ENCODE measurements around the gene TUBGCP2.
A peak's percentile ranks its signal among the peaks of the same experiment; 100 is the strongest.
"Not testable (repeated sequence)": the region's sequence is repeated elsewhere in the genome, so short reads cannot be mapped to it uniquely, and the experiment has no call there.

TUBGCP2 gene

GRCh38 chr10:133242611-133243356, 65.9 kb downstream of the TUBGCP2 start:
- no peak for DNase-seq

GRCh38 chr10:133241501-133242205, 67.0 kb downstream of the TUBGCP2 start:
- DNase-seq, result peak in 1 of 6 experiments; percentile 12

GRCh38 chr10:133239990-133240389, 68.7 kb downstream of the TUBGCP2 start:
- DNase-seq, result no peak

DNA sequence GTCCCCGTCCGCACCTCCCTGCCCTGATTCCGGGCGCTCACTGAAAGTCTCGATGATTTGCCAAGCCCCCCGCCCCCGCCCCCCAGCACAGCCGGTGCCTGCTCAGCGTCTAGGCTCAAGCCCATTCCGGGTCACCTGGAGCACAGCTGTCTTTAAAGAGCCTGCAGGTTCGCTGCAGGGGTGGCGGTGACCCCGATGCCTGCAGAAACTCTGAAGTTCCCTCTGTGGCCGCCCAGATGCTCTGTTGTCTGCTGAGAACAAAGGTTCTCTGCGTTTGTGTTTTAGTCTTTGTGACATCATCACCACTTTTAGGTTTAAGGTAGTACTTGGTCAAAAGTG, 70.2 kb downstream of the TUBGCP2 start:
- DNase-seq, result no peak

DNA sequence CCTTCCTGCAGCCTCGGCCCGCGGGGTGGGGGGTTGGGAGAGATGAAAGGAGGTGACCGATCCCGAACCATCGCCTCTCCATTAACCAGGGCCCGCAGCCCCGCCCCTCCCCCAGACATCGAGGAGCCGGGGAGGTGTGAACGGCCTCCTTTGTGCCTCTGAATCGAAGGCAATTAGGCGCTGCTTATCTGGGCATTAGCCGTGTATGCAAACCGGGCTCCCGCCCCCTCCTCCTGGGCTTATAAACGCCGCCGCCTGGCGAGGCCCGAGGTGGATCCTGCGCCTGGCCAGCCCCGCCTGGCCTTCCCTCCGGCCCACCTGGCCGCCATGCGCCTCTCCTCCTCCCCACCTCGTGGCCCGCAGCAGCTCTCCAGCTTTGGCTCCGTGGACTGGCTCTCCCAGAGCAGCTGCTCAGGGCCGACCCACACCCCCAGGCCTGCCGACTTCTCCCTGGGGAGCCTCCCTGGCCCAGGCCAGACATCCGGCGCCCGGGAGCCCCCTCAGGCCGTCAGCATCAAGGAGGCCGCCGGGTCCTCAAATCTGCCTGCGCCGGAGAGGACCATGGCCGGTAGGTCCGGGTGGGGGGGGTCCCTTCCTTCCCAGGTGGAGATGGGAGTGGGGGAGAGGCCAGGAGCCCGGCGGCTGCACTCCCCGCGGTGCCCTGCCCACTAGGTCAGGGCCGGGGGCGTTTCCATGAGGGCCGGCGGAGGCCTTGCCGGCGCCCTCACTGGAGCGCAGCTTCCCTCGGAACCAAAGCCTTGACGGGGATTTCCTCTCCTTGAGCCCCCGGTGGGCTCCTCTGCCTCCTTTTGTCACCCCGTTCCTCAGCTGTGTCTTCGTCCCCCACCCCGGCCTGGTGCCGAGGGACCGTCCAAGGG, 70.8 kb downstream of the TUBGCP2 start, which contains the start of gene VENTX:
Gene VENTX (plus strand): TSS at position 268 of the 878 bp plus-strand sequence. CDS start 60 bp downstream, at position 328.
- no peak for DNase-seq

- DNase-seq, result no peak
Measured at GRCh38 chr10:133237241-133237587, 71.5 kb downstream of the TUBGCP2 start.

DNA sequence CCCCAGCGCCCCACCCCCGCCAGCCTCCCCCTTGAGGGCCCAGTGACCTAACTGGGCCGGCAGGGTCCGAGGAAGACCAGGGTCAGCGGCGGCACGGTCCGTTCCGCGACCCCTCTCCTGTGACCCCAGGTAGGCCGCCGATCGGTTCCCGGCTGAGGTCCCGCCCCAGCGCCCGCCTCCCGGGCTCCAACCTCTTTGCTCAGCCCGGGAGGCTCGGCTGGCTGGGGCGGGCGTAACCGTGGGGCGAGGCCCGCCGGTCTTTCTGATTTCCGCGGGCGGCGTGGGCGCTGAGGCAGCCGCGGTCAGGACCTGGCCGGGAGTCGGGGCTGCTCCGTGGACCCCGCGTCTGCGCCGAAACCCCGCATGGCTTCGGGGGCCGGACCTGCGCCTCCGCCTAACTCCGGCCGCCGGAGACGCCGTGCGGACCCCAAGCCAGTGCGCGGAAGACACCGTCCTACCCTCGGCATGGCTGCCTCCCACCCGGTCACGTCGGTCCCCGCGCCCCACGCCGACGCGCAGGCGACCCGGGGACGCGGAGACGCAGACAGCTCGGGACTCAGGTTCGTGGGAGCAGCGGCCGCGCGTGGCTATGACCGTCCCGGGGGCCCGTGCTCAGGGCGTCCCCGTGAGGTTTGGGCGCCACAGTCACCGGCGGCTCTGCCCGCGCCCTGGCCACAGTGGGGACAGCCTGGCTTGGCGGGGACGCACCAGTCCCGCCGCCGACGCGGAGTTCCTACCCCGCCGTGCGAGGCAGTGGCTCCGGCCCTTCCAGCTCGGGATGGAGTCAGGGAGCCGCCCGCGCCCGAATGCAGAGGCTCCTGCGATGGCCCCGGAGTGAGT, 72.1 kb downstream of the TUBGCP2 start:
- DNase-seq, result peak in 1 of 6 experiments; percentile 9

- no peak for DNase-seq
Measured at GRCh38 chr10:133235932-133236331, 72.7 kb downstream of the TUBGCP2 start.

DNA sequence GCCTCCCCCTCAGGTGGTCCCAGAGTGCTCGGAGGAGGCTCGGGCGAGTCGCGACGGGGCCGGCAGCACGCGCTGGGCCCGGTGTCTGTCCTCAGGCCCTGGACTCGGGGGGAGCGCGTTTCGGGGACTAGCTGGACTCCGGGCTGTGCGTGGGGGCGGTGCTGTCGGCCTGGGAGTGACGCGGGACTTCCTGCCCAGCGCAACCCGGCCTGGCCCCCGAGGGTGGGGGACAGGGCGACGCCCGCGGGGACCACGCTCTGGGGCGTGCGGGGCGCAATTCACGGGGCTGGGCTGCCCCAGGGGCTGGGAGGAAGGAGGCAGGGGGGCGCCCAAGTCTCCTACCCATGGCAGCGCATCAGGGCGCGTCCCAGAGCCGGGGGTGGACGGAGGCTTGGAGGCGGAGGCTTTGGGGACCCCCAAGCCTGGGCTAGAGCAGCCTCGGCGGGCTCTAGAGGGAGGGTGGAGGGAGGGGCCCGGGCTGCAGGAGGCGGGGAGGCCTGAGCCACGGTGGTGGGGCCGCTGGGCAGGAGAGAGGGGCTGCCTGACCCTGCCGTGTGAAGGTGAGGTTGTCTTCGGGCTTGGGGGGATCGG, 73.3 kb downstream of the TUBGCP2 start:
- DNase-seq, result no peak

DNA sequence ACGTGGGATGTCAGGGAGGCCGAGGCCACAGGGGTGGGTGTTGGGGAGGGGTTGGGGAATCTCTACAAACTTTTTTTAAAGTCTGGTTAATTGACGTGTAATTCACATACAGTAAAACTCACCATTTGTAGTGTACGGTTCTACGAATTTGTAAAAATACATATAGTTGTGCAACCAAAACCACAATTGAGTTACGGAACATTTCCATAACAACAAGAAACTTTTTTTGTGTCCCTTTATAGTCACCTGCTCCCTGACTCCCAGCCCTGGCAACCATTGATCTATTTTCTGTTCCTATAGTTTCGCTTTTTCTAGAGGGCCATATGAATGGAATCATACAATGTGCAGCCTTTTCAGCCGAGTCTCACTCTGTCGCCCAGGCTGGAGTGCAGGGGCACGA, 73.9 kb downstream of the TUBGCP2 start:
- DNase-seq, result not testable (repeated sequence)

- no peak for DNase-seq
Measured at GRCh38 chr10:133231946-133232574, 76.6 kb downstream of the TUBGCP2 start.

DNA sequence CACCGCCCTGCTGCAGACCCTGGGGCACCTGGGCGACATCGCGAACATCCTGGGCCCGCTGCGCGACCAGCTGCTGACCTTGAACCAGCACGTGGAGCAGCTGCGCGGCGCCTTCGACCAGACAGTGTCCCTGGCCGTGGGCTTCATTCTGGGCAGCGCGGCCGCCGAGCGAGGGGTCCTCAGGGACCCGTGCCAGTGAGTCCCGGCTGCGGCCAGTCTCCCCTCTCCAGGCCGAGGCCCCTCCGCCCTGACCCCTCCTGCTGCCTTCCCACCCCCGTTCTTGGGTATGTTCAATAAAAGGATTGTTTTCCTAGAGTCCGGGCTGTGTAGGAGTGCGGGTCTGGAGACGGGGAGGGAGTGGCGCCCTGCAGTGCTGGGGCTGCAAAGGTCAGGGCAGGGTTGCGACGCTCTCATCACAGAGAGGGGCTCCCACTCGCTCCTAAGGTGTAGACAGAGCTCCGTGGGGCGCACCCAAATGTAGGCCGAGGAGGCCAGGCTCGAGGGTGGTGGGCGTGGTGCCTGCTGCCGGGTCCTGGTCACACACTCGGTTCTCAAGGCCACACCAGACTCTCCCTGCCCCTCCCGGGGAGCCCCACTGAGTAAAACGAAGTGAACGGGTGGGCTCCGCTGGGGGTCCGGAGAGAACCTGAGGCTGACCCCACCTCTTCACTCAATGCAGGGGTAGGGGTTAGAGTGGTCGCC, 77.3 kb downstream of the TUBGCP2 start:
- DNase-seq, result no peak

GRCh38 chr10:133230387-133231195, 78.1 kb downstream of the TUBGCP2 start:
- DNase-seq, result no peak

DNA sequence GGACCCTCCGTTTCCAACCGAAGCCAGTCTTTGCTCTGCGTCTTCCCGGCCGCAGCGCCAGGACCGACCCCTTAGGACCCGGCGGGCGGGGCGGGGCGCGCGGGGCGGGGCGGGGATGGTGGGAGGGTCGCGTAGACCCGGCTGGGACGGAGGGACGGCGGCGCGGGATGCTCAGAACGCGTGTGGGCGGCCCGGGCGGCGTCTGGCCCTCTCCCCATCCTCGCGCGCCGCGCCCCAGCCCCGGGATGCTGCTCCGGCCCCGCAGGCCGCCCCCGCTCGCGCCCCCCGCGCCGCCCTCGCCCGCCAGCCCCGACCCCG, 78.7 kb downstream of the TUBGCP2 start, which contains the start of gene UTF1:
Gene UTF1 (plus strand): TSS at position 174 of the 318 bp plus-strand sequence. CDS start 72 bp downstream, at position 246.
- no peak for DNase-seq

- no peak for DNase-seq
Measured at GRCh38 chr10:133229265-133230043, 79.2 kb downstream of the TUBGCP2 start.

All from stimulated activated naive CD4-positive, alpha-beta T cell (primary cell).